HepG2 (cell line): ENCODE measurements around the gene DNTTIP2. TPM values are rescaled to one million over a fixed set of nuclear protein-coding genes. Genes with fewer than 3 reads are reported as not detected.

ENCODE experiments used
- BRD4 ChIP-seq: sonication (generic); formaldehyde crosslinking; IDR thresholded peaks from 2 replicates; pipeline ENCODE4 v1.4.0; 2020; ENCODE audit warnings: missing genetic modification reagents
- GFI1 ChIP-seq: sonication (generic); formaldehyde crosslinking; IDR thresholded peaks from 2 replicates; pipeline ENCODE4 v1.5.0; 2020; ENCODE audit warnings: missing genetic modification reagents, mild to moderate bottlenecking, borderline replicate concordance
- HBP1 ChIP-seq: IDR thresholded peaks from 2 replicates; pipeline ENCODE4 v1.6.1; 2016; ENCODE audit warnings: low read depth, control low read depth
- HNF4A ChIP-seq: sonication (generic); formaldehyde crosslinking; IDR thresholded peaks from 2 replicates; pipeline ENCODE4 v1.4.0; 2020; ENCODE audit warnings: missing genetic modification reagents
- NBN ChIP-seq: fragments of 450-650 bp; conservative IDR thresholded peaks from 2 replicates; pipeline ENCODE4 v1.6.1; 2017
- NFIC ChIP-seq: IDR thresholded peaks from 2 replicates; pipeline ENCODE4 v1.6.1; 2012; ENCODE audit warnings: mild to moderate bottlenecking, low read length, inconsistent platforms
- PBX3 ChIP-seq: sonication (generic); formaldehyde crosslinking; IDR thresholded peaks from 2 replicates; pipeline ENCODE4 v1.8.1; 2023; ENCODE audit warnings: missing genetic modification reagents, inconsistent platforms, borderline replicate concordance
- PITX1 ChIP-seq: sonication (generic); formaldehyde crosslinking; IDR thresholded peaks from 2 replicates; pipeline ENCODE4 v1.5.1; 2020; ENCODE audit warnings: mild to moderate bottlenecking, missing genetic modification reagents
- PRMT3 ChIP-seq: sonication (generic); formaldehyde crosslinking; IDR thresholded peaks from 2 replicates; pipeline ENCODE4 v1.8.1; 2022; ENCODE audit warnings: low read depth, mild to moderate bottlenecking, moderate library complexity, missing genetic modification reagents, borderline replicate concordance
- RAD21 ChIP-seq: fragments of 450-650 bp; formaldehyde crosslinking; IDR thresholded peaks from 2 replicates; pipeline ENCODE4 v1.5.0; 2020; ENCODE audit warnings: mild to moderate bottlenecking
- SNRNP70 ChIP-seq: fragments of 200-400 bp; formaldehyde crosslinking; IDR thresholded peaks from 2 replicates; pipeline ENCODE4 v1.6.1; 2017; ENCODE audit warnings: mild to moderate bottlenecking, low read depth, low read length, moderate library complexity
- TEAD3 ChIP-seq: optimal IDR thresholded peaks from 2 replicates; pipeline ENCODE3; 2016; ENCODE audit warnings: borderline replicate concordance
- TP53 ChIP-seq: sonication (generic); formaldehyde crosslinking; conservative IDR thresholded peaks from 2 replicates; pipeline ENCODE4 v1.4.0; 2020; ENCODE audit warnings: missing genetic modification reagents
- WIZ ChIP-seq: sonication (generic); formaldehyde crosslinking; IDR thresholded peaks from 2 replicates; pipeline ENCODE4 v1.5.1; 2020; ENCODE audit warnings: mild to moderate bottlenecking, missing genetic modification reagents
- ZBTB37 ChIP-seq: sonication (generic); formaldehyde crosslinking; IDR thresholded peaks from 2 replicates; pipeline ENCODE4 v1.4.0; 2020; ENCODE audit warnings: mild to moderate bottlenecking, missing genetic modification reagents
- ZNF160 ChIP-seq: sonication (generic); formaldehyde crosslinking; IDR thresholded peaks from 2 replicates; pipeline ENCODE4 v1.8.0; 2022; ENCODE audit warnings: mild to moderate bottlenecking, inconsistent platforms, missing genetic modification reagents
- ZNF430 ChIP-seq: sonication (generic); formaldehyde crosslinking; IDR thresholded peaks from 2 replicates; pipeline ENCODE4 v1.9.0; 2021; ENCODE audit warnings: mild to moderate bottlenecking, missing genetic modification reagents
- ZNF512 ChIP-seq: sonication (generic); formaldehyde crosslinking; IDR thresholded peaks from 2 replicates; pipeline ENCODE4 v1.4.0; 2020; ENCODE audit warnings: mild to moderate bottlenecking, missing genetic modification reagents
- ZNF549 ChIP-seq: sonication (generic); formaldehyde crosslinking; IDR thresholded peaks from 2 replicates; pipeline ENCODE4 v1.5.0; 2020; ENCODE audit warnings: missing genetic modification reagents
- ZNF589 ChIP-seq: sonication (generic); formaldehyde crosslinking; conservative IDR thresholded peaks from 2 replicates; pipeline ENCODE4 v1.8.0; 2022; ENCODE audit warnings: mild to moderate bottlenecking, moderate library complexity, missing genetic modification reagents
- polyA plus RNA-seq, 8 experiments: library from polyadenylated mRNA; depleted of rRNA in 3 of 8; stranded (reverse) in 7 of 8; unstranded in 1 of 8; fragments of >200 nt; fragmentation: Illumina TruSeq in 4 of 8; extraction: Trizol in 4 of 8; gene quantifications; 2 replicates each; pipeline versions ENCODE4 v1.2.1 to v1.2.3, GENCODE V29; 2011 to 2016; ENCODE audit warnings: low read depth in 4 of 8, missing spikeins in 1 of 8, mixed read lengths in 1 of 8; ENCODE audit not compliant: insufficient read depth in 1 of 8
- total RNA-seq, 5 experiments: library from RNA; depleted of rRNA; stranded (reverse); fragments of >200 nt; fragmentation: Illumina TruSeq; extraction: Trizol; gene quantifications; 2 replicates each; pipeline ENCODE4 v1.2.3, GENCODE V29; 2016; ENCODE audit warnings: low read depth in 1 of 5
- TF ChIP-seq, protein P1 (sequence below): sonication (generic); formaldehyde crosslinking; IDR thresholded peaks from 2 replicates; pipeline ENCODE4 v1.4.0; 2020; ENCODE audit warnings: missing genetic modification reagents
- TF ChIP-seq, protein P2 (sequence below): sonication (generic); formaldehyde crosslinking; conservative IDR thresholded peaks from 2 replicates; pipeline ENCODE4 v1.4.0; 2020; ENCODE audit warnings: missing genetic modification reagents

DNTTIP2 gene
- total and polyA plus RNA-seq, 2 of the 13 experiments (the other 11 are each of a cell fraction or from before 2014, with no cell fraction given), result 11.4 to 63.3 TPM

GRCh38 chr1:93909146-93910050, 30.4 kb upstream of the DNTTIP2 start, which contains the start of gene GCLM (continued):
- TF ChIP-seq ZNF512 (CRISPR knock-in tag) (no peak), ZNF160 (no peak), BRD4 (CRISPR knock-in tag) (no peak), SNRNP70 (no peak), PBX3 (CRISPR knock-in tag) (no peak), NFIC (no peak), WIZ (no peak), TEAD3 (CRISPR knock-in tag) (no peak), ZBTB37 (CRISPR knock-in tag) (no peak), HNF4A (no peak), NBN (no peak), GFI1 (CRISPR knock-in tag) (peak; percentile 74; the same call in 1 of the 2 replicates), HBP1 (CRISPR knock-in tag) (no peak; the same call in 1 of the 2 replicates), TP53 (CRISPR knock-in tag) (no peak), ZNF430 (CRISPR knock-in tag) (no peak), ZNF589 (CRISPR knock-in tag) (no peak), RAD21 (CRISPR knock-in tag) (peak; percentile 94), ZNF549 (CRISPR knock-in tag) (no peak), PITX1 (peak; percentile 57), PRMT3 (CRISPR knock-in tag) (0 out of 2 replicates have a peak, but pooled peaks have one; percentile 72)
- TF ChIP-seq, protein P1, sequence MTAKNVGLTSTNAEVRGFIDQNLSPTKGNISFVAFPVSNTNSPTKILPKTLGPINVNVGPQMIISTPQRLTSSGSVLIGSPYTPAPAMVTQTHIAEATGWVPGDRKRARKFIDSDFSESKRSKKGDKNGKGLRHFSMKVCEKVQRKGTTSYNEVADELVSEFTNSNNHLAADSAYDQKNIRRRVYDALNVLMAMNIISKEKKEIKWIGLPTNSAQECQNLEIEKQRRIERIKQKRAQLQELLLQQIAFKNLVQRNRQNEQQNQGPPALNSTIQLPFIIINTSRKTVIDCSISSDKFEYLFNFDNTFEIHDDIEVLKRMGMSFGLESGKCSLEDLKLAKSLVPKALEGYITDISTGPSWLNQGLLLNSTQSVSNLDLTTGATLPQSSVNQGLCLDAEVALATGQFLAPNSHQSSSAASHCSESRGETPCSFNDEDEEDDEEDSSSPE, result peak; percentile 67
- TF ChIP-seq, protein P2, sequence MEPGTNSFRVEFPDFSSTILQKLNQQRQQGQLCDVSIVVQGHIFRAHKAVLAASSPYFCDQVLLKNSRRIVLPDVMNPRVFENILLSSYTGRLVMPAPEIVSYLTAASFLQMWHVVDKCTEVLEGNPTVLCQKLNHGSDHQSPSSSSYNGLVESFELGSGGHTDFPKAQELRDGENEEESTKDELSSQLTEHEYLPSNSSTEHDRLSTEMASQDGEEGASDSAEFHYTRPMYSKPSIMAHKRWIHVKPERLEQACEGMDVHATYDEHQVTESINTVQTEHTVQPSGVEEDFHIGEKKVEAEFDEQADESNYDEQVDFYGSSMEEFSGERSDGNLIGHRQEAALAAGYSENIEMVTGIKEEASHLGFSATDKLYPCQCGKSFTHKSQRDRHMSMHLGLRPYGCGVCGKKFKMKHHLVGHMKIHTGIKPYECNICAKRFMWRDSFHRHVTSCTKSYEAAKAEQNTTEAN (CRISPR knock-in tag), result peak; percentile 47; the same call in 1 of the 2 replicates
